ENCODE measurements around the gene MAGI3.

GRCh38 chr1:113659035-113659434, 268.7 kb downstream of the MAGI3 start:
- no peak for TF ChIP-seq CTCF (conservative IDR thresholded peaks at IDR 0.05; ENCODE audit: low read length)
- TF ChIP-seq EZH2phosphoT487 (IDR thresholded peaks at IDR 0.05; ENCODE audit: borderline replicate concordance) = no peak

All from Loucy (cell line).